ENCODE results near the gene TFDP2.

GRCh38 chr3:141942006-141942405 is 207.3 kb downstream of the TFDP2 start:
- TF ChIP-seq, protein P1, sequence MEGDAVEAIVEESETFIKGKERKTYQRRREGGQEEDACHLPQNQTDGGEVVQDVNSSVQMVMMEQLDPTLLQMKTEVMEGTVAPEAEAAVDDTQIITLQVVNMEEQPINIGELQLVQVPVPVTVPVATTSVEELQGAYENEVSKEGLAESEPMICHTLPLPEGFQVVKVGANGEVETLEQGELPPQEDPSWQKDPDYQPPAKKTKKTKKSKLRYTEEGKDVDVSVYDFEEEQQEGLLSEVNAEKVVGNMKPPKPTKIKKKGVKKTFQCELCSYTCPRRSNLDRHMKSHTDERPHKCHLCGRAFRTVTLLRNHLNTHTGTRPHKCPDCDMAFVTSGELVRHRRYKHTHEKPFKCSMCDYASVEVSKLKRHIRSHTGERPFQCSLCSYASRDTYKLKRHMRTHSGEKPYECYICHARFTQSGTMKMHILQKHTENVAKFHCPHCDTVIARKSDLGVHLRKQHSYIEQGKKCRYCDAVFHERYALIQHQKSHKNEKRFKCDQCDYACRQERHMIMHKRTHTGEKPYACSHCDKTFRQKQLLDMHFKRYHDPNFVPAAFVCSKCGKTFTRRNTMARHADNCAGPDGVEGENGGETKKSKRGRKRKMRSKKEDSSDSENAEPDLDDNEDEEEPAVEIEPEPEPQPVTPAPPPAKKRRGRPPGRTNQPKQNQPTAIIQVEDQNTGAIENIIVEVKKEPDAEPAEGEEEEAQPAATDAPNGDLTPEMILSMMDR (IDR thresholded peaks at IDR 0.05; ENCODE audit: insufficient read depth, low read length): no peak
- TF ChIP-seq, protein P2, sequence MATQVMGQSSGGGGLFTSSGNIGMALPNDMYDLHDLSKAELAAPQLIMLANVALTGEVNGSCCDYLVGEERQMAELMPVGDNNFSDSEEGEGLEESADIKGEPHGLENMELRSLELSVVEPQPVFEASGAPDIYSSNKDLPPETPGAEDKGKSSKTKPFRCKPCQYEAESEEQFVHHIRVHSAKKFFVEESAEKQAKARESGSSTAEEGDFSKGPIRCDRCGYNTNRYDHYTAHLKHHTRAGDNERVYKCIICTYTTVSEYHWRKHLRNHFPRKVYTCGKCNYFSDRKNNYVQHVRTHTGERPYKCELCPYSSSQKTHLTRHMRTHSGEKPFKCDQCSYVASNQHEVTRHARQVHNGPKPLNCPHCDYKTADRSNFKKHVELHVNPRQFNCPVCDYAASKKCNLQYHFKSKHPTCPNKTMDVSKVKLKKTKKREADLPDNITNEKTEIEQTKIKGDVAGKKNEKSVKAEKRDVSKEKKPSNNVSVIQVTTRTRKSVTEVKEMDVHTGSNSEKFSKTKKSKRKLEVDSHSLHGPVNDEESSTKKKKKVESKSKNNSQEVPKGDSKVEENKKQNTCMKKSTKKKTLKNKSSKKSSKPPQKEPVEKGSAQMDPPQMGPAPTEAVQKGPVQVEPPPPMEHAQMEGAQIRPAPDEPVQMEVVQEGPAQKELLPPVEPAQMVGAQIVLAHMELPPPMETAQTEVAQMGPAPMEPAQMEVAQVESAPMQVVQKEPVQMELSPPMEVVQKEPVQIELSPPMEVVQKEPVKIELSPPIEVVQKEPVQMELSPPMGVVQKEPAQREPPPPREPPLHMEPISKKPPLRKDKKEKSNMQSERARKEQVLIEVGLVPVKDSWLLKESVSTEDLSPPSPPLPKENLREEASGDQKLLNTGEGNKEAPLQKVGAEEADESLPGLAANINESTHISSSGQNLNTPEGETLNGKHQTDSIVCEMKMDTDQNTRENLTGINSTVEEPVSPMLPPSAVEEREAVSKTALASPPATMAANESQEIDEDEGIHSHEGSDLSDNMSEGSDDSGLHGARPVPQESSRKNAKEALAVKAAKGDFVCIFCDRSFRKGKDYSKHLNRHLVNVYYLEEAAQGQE (IDR thresholded peaks at IDR 0.05; ENCODE audit: insufficient replicate concordance, low read depth): no peak
- TF ChIP-seq GABPA (IDR thresholded peaks at IDR 0.05; ENCODE audit: low read depth): no peak
- no peak for TF ChIP-seq POLR2AphosphoS5 (IDR thresholded peaks at IDR 0.05; ENCODE audit: low read depth)
